NCI-H187 treated with DMSO at 0.1 percent for 48 hours (cell line): ENCODE data around the gene FTSJ1.

ENCODE experiments used
- DNase-seq: peaks from one replicate; lab custom pipeline; 2025; lab: John Stamatoyannopoulos, UW

FTSJ1 gene

DNA sequence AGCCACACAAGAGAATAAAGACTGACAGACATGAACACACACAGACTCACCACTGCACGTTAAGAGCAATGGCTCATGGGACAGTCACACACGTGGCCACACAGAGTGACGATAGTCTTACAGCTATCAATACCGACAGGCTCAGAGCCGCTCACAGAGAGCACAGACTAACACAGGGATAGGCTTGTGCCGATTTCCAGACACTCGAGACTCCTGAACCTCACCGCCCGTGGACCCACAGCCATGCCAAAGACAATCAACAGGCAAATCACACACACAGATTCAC lies 5.2 kb upstream of the FTSJ1 start:
- DNase-seq = no peak

DNA sequence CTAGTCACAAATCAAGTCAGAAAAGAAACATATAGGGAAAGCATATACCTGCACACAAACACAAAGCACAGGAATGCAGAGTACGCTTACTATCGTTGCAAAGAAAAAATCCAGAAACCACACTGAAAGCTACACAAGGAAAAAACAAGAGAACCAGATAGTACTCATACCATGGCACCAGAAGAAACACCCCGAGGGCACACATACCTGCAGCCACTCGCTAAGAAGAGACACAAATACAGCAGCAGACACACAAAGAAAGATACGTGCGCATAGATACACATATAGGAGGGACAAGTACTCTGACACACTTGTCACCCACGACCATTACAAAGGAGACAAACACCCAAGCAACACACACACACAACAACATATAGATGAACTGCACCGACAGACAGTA lies 4.5 kb upstream of the FTSJ1 start:
- DNase-seq = no peak

DNA sequence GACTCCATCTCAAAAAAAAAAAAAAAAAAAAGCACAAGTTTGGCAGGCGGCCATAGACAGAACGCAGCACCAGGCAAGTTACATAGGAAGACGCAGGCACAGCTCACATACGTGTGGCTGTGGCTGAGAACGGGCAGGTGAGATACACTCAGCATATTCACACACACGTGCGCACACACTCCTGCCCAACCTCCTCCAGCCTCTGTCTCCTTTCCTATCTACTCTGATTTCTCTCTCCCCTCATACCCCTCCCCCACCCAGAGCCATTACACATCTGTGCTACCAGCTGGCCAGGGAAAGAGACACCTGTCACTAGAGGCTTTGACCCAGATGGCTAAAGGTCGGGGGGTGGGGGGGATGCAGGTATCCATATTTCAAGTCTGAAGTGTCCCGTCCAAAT lies 3.8 kb upstream of the FTSJ1 start:
- DNase-seq = no peak

DNA sequence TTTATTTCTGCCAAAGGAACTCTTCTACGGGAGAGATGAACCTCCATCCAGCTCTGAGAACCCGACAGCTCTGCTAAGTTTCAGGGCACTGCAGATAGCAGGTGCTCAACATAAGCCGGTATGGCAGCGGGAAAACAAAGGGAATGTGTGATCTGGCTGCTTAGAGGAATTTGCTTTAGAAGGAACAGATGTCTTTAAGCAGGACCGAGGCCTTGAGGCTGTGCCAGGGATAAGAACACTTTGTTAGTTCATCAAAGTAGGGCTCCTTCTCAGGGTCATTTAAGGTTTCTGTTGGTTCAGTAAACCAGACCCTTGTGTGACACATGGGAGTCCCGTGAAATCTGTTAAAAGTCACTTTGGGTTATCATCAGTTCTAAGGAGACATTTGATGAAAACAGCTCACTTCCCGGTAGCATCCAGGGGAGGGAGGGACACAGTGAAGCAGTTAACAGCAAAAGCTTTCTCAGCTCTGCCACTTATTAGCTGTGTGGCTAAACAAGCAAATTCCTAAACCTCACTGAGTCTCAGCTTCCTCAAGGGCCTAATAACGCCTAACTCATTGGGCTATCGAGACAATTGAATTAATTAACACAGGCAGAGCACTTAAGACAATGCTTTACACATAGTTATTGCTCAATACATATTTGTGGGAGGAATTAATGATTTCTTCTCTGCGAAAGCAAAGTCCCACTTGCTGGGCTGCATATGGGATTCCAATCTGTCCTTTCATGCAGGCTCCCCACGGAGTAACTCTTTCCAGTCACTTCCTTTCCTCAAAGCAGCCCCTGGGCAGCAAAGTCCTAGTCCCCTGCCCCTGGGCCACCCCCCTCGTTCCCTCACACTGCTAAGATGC lies 2.9 kb upstream of the FTSJ1 start:
- no peak for DNase-seq

DNA sequence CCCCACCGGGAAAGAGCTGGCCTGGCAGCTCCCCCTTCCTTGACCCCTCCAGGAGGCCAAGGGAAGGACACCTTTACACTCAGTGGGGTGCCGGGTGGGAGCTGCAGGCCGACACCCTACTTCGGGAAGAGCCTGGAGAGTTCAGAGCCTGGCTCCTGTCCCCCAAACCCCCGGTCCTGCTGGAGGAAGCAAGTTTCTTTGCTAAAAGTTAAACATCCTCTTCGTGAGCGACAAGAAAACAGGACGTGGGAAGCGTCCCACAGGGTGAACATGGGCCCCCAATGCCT lies 2.4 kb upstream of the FTSJ1 start:
- DNase-seq = no peak

DNA sequence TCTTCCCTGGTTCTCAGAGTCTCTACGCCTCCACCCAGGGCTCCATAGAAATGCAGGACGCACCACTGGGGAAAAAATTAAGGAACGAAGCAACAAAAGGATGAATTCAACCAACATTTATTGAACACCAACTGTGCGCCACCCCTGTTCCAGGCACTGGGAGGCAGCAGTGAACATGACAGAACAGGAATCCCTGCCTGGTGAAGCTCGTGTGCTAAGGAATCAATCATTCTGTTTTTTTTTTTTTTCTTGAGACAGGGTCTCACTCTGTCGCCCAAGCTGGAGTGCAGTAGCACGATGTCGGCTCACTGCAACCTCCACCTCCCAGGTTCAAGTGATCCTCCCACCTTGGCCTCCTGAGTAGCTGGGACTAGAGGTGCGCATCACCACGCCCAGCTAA lies 1.9 kb upstream of the FTSJ1 start:
- no peak for DNase-seq

GRCh38 chrX:48474581-48474980 lies 1.4 kb upstream of the FTSJ1 start:
- no peak for DNase-seq

- DNase-seq = no peak
These were observed 703 bp upstream of the FTSJ1 start for GRCh38 chrX:48475296-48475695.

GRCh38 chrX:48476919-48477318 lies 920 bp downstream of the FTSJ1 start:
- no peak for DNase-seq

- DNase-seq = no peak
These were observed 2.2 kb downstream of the FTSJ1 start for GRCh38 chrX:48477960-48478755.

GRCh38 chrX:48478806-48479205 lies 2.8 kb downstream of the FTSJ1 start:
- no peak for DNase-seq

GRCh38 chrX:48480142-48480541 lies 4.1 kb downstream of the FTSJ1 start:
- no peak for DNase-seq

DNA sequence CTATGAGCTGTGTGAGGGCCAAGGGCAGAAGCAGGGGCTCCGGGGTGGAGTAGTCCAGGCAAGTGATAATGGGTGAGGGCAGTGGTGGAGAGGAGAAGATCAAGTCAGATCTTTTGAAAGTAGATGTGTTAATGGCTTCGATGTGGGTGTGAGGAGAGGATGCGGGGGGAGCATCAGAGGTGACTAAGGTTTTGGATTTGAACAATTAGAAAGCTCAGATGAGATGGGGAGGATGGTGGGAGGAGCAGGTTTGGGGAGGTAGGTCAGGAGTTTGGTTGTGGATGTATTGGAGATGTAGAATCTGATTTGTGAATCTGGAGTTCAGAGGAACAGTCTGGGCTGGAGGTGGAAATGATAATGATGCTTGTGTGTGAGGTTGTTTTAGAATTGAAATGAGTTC lies 4.6 kb downstream of the FTSJ1 start:
- DNase-seq = no peak

DNA sequence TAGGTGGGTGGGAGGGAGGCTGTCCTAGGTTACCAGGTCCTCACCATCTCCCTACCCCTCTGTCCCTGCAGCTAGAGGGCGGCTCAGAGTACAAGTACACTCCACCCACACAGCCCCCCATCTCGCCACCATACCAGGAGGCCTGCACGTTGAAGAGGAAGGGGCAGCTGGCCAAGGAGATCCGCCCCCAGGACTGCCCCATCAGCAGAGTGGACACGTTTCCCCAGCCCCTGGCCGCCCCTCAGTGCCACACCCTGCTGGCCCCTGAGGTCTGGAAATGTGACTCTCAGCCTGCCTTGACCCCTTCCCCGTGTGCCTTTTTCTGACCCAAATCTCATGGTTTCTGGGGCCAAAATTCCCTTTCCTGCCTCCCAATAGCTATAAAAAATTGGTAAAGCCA lies 6.5 kb downstream of the FTSJ1 start:
- no peak for DNase-seq

DNA sequence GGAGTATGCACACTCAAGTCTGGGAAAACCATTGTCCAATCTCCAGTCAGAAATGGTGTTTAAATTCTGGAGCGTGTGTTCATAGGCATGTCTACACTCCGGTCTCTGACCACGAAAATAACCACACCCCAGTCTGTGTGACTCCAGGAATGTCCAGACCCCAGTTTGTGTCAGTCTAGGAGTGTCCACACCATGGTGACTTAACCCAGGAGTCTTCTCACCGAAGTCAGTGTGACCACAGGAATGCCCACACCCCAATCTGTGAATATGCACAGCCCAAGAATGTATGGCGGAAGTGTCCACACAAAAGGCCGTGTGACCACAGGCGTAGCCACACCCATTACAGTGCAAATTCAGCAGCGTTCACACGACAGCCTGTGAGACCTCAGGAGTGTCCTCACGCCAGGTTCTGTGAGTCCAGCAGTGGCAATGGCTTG lies 11.4 kb downstream of the FTSJ1 start:
- DNase-seq = no peak

GRCh38 chrX:48488034-48488433 lies 12.0 kb downstream of the FTSJ1 start:
- no peak for DNase-seq

GRCh38 chrX:48489296-48489695 lies 13.3 kb downstream of the FTSJ1 start:
- DNase-seq = no peak

- no peak for DNase-seq
These were observed 13.9 kb downstream of the FTSJ1 start for GRCh38 chrX:48489892-48490291.

DNA sequence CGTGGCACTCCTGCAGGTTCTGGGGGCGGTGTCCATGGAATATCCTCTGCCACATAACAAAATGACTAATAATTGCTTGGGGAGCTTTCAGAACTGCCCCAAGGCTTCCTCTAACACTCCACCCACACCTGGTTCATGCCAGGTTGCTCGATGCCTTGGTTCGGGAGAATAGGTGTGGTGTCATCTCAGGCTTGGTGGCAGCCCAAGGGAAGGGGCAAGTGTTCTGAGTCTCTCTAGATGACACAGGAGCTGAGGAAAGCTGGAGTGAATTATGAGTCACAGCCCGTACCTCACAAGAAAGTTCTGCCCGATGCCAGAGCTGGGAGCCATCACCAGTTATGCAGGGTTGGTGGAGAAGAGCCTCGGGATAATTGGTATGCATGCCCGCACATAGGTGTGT lies 14.7 kb downstream of the FTSJ1 start:
- no peak for DNase-seq

- no peak for DNase-seq
These were observed 15.8 kb downstream of the FTSJ1 start for GRCh38 chrX:48491809-48492208.

DNA sequence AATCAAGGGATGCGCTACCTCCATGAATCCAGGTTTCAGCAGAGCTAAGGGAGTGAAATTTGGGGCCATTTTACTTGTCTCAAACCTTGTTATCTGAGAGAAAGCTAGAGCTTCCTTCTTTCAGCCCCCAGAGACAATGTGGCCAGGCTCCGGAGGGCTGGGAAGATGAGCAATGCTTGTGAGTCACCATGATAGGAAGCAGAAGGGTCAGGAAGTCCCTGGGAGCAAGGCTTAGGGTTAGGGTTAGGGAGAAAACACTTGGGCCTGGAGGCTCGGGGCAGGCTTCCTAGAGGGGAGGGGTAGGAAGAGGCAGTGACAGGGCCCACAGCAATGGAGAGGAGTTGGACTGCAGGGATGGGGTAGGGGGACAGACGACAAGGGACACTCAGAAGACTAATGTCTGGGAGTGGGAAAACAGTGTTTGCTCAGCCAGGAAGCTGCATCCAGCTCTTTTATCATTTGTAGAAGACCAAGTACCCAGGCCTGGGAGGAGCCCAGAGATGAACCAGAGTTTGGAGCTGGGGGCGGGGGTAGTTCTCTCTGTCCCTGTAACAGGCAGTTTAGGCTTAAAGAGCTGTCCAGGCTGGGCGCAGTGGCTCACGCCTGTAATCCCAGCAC lies 16.4 kb downstream of the FTSJ1 start:
- no peak for DNase-seq

- no peak for DNase-seq
These were observed 17.9 kb downstream of the FTSJ1 start for GRCh38 chrX:48493890-48494364.

DNA sequence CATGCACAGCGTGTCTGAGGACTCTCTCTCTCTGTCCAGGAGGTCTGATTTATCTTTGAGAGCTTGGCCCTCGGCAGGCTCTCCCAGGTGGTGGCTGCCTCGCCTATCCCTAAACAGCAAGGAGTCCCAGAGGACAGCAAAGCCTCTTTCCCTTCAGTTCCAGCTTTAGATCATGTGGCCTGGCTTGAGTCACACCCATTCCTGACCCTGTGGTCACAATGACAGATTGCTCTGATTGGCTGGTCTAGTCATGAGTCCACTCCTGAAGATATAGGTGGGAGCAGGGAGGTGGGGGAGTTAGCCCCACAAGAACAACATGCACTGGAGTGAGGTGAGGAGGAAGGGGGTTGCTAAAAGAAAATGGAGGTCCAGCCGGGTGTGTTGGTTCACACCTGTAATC lies 20.7 kb downstream of the FTSJ1 start:
- DNase-seq = no peak
